Ecto neural progenitor cell (in vitro differentiated cells): ENCODE data around the gene KRT86.

ENCODE experiments used
- DNase-seq: peaks from one replicate; pipeline ENCODE4 v3.0.0-alpha.2; 2018; ENCODE audit warnings: low spot score

The KRT86 gene

GRCh38 chr12:52356762-52357580 lies 82.5 kb downstream of the KRT86 start:
- no peak for DNase-seq
